Uterus (tissue), 2 donors: ENCODE results near the gene CXCR6.

ENCODE experiments used
- POLR2A ChIP-seq, 2 donors: fragments of 450-650 bp; IDR thresholded peaks; one replicate each; pipeline ENCODE4 v1.6.1; 2016; ENCODE audit warnings: antibody characterized with exemption in 2 of 2, mild to moderate bottlenecking in 1 of 2, moderate library complexity in 1 of 2
- TF ChIP-seq, protein P1 (sequence below), 4 experiments: fragments of 200-600 bp in 2 of 4; fragments of 450-650 bp in 2 of 4; sonication (generic) in 2 of 4; IDR thresholded peaks; one replicate each; pipeline ENCODE4 v1.5.1; 2016 to 2019; ENCODE audit warnings: antibody characterized with exemption in 4 of 4, mild to moderate bottlenecking in 2 of 4, moderate library complexity in 1 of 4

DNA sequence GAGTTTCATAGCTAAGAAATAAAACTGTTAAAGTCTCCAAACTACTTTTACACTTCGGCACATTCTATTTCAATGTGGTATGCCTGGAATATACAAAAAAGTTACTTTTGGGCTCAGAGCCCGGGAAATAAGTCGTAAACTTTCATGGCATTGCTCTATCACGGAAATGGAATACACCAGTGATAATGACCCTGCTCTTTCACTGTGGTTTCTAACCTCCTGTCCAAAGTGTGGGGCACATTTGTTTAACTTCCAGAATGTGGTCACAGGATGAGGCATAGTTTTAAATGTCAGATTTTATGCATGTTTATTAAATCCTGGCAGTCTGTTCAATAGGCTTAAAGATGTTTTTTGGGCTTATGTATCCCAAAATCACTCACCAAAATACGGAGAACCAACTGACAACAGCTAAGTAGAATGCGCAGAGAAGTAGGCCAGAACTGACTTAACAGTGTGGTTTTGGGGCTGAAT, 5.1 kb downstream of the CXCR6 start:
- TF ChIP-seq, protein P1, sequence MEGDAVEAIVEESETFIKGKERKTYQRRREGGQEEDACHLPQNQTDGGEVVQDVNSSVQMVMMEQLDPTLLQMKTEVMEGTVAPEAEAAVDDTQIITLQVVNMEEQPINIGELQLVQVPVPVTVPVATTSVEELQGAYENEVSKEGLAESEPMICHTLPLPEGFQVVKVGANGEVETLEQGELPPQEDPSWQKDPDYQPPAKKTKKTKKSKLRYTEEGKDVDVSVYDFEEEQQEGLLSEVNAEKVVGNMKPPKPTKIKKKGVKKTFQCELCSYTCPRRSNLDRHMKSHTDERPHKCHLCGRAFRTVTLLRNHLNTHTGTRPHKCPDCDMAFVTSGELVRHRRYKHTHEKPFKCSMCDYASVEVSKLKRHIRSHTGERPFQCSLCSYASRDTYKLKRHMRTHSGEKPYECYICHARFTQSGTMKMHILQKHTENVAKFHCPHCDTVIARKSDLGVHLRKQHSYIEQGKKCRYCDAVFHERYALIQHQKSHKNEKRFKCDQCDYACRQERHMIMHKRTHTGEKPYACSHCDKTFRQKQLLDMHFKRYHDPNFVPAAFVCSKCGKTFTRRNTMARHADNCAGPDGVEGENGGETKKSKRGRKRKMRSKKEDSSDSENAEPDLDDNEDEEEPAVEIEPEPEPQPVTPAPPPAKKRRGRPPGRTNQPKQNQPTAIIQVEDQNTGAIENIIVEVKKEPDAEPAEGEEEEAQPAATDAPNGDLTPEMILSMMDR (IDR thresholded peaks at IDR 0.05): no peak
- no peak for TF ChIP-seq POLR2A (IDR thresholded peaks at IDR 0.05)
